Parathyroid adenoma (tissue), 2 donors: ENCODE results near the gene STOM.

Experiments
- H2AFZ ChIP-seq: fragments of 300-600 bp; sonication (generic); one replicate; pipeline ENCODE4 v1.7.0; 2017; ENCODE audit warnings: antibody characterized with exemption, mild to moderate bottlenecking
- H3K27ac ChIP-seq: fragments of 300-600 bp; sonication (generic); one replicate; pipeline ENCODE4 v1.7.0; 2017
- H3K27me3 ChIP-seq: fragments of 300-600 bp; sonication (generic); one replicate; pipeline ENCODE4 v1.7.0; 2017; ENCODE audit warnings: low read length; ENCODE audit not compliant: control insufficient read depth, insufficient read depth
- H3K36me3 ChIP-seq: fragments of 300-600 bp; sonication (generic); one replicate; pipeline ENCODE4 v1.7.0; 2017; ENCODE audit warnings: low read length; ENCODE audit not compliant: control insufficient read depth, insufficient read depth
- H3K4me1 ChIP-seq: fragments of 300-600 bp; sonication (generic); one replicate; pipeline ENCODE4 v1.7.0; 2017; ENCODE audit warnings: control low read depth
- H3K4me2 ChIP-seq: fragments of 300-600 bp; sonication (generic); one replicate; pipeline ENCODE4 v1.7.0; 2017; ENCODE audit warnings: low read length
- H3K4me3 ChIP-seq: fragments of 300-600 bp; sonication (generic); one replicate; pipeline ENCODE4 v1.7.0; 2017; ENCODE audit warnings: low read depth, low read length
- H3K79me2 ChIP-seq: fragments of 300-600 bp; sonication (generic); one replicate; pipeline ENCODE4 v1.7.0; 2017; ENCODE audit warnings: control low read depth
- H3K9ac ChIP-seq: fragments of 300-600 bp; sonication (generic); one replicate; pipeline ENCODE4 v1.7.0; 2017; ENCODE audit warnings: mild to moderate bottlenecking
- H3K9me3 ChIP-seq: fragments of 300-600 bp; sonication (generic); one replicate; pipeline ENCODE4 v1.7.0; 2017; ENCODE audit warnings: low read length; ENCODE audit not compliant: control insufficient read depth
- CTCF ChIP-seq: fragments of 300-600 bp; sonication (generic); IDR thresholded peaks from one replicate; pipeline ENCODE4 v1.7.0; 2017; ENCODE audit warnings: antibody characterized with exemption, mild to moderate bottlenecking
- donor health status: primary hyperparathyroidism.

The STOM gene

GRCh38 chr9:121373011-121373729, 3.1 kb upstream of the STOM start:
- Histone ChIP-seq H3K27ac (peak overlapping the region; percentile 32), H2AFZ (peak overlapping the region; percentile 38), H3K4me1 (no peaks in the 10 kb centered on the region), H3K9ac (no peak overlapping the region), H3K4me2 (no peak overlapping the region), H3K4me3 (no peak overlapping the region), H3K9me3 (no peaks in the 10 kb centered on the region), H3K36me3 (no peaks in the 10 kb centered on the region), H3K79me2 (no peaks in the 10 kb centered on the region), H3K27me3 (no peaks in the 10 kb centered on the region)
- TF ChIP-seq CTCF = no peak

- Histone ChIP-seq H3K9ac (no peak overlapping the region), H3K79me2 (no peaks in the 10 kb centered on the region), H2AFZ (peak overlapping the region; percentile 38), H3K36me3 (no peaks in the 10 kb centered on the region), H3K27ac (peak overlapping the region; percentile 32), H3K4me3 (no peak overlapping the region), H3K9me3 (no peaks in the 10 kb centered on the region), H3K4me1 (no peaks in the 10 kb centered on the region), H3K27me3 (no peaks in the 10 kb centered on the region), H3K4me2 (no peak overlapping the region)
- no peak for TF ChIP-seq CTCF
Measured at GRCh38 chr9:121372239-121373010, 2.4 kb upstream of the STOM start.

GRCh38 chr9:121371495-121372061, 1.5 kb upstream of the STOM start:
- Histone ChIP-seq H3K27me3 (no peaks in the 10 kb centered on the region), H3K4me3 (no peak overlapping the region), H3K27ac (peak overlapping the region; percentile 15), H3K9me3 (no peaks in the 10 kb centered on the region), H3K36me3 (no peaks in the 10 kb centered on the region), H3K4me2 (no peak overlapping the region), H3K79me2 (no peaks in the 10 kb centered on the region), H2AFZ (no peak overlapping the region), H3K4me1 (no peaks in the 10 kb centered on the region), H3K9ac (no peak overlapping the region)
- no peak for TF ChIP-seq CTCF

DNA sequence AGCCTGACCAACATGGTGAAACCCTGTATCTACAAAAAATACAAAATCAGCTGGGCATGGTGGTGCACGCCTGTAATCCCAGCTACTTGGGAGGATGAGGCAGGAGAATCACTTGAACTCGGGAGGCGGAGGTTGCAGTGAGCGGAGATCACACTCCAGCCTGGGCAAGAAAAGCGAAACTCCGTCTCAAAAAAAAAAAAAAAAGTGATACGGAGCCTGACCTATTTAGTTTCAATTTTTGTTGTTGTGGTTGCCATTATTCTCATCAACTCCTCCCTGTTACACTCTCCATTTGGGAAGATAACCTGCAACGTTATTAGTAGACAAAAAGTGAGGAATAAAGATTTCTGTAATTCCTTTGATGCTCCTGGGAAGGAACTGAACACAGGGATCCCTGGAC, 1.3 kb downstream of the STOM start:
- Histone ChIP-seq H3K4me2 (peak overlapping the region; percentile 97), H2AFZ (no peak overlapping the region), H3K4me1 (no peaks in the 10 kb centered on the region), H3K9me3 (no peaks in the 10 kb centered on the region), H3K9ac (no peak overlapping the region), H3K27ac (peak overlapping the region; percentile 81), H3K27me3 (no peaks in the 10 kb centered on the region), H3K36me3 (no peaks in the 10 kb centered on the region), H3K79me2 (no peaks in the 10 kb centered on the region), H3K4me3 (peak overlapping the region; percentile 81)
- no peak for TF ChIP-seq CTCF
